Measurements from ENCODE around the gene DOCK10. TPM values are rescaled to one million over a fixed set of nuclear protein-coding genes. Genes with fewer than 3 reads are reported as not detected.

The DOCK10 gene
- total RNA-seq, 2 experiments from 2014 or later: 123 to 137 TPM

GRCh38 chr2:224747765-224748164 is 294.5 kb downstream of the DOCK10 start:
- no peak for DNase-seq
- CTCF ChIA-PET: no interaction called here
- no peaks in the 10 kb centered on the region for H3K9me3 Mint-ChIP-seq
- no peaks in the 10 kb centered on the region for H3K36me3 Mint-ChIP-seq (ENCODE audit: low read depth)
- no peaks in the 10 kb centered on the region for H3K27me3 Mint-ChIP-seq (ENCODE audit: low read depth)
- intact Hi-C loops (cut with micrococcal nuclease): no loop called here
- no peak overlapping the region for H3K27ac Mint-ChIP-seq
- H3K4me1 Mint-ChIP-seq (ENCODE audit: low read depth): no peaks in the 10 kb centered on the region
- H3K4me3 Mint-ChIP-seq: no peak overlapping the region

GRCh38 chr2:224736227-224736626 is 306.0 kb downstream of the DOCK10 start:
- Mint-ChIP-seq H3K4me3 (no peak overlapping the region), H3K36me3 (ENCODE audit: low read depth) (no peaks in the 10 kb centered on the region), H3K27me3 (ENCODE audit: low read depth) (peaks cover 2% of the 10 kb centered on the region), H3K4me1 (ENCODE audit: low read depth) (no peaks in the 10 kb centered on the region), H3K9me3 (peaks cover 27% of the 10 kb centered on the region), H3K27ac (no peak overlapping the region)
- CTCF ChIA-PET: interaction anchor here (0.6 kb wide), 1 partner anchor 286 kb away, joined by 3 read pairs; no protein-coding TSS in a partner anchor
- intact Hi-C loops (cut with micrococcal nuclease): no loop called here
- DNase-seq: no peak

GRCh38 chr2:224734949-224735348 is 307.3 kb downstream of the DOCK10 start:
- H3K9me3 Mint-ChIP-seq: peaks cover 27% of the 10 kb centered on the region
- CTCF ChIA-PET: no interaction called here

GRCh38 chr2:224731665-224732064 is 310.6 kb downstream of the DOCK10 start:
- no peak for DNase-seq
- Mint-ChIP-seq H3K4me1 (ENCODE audit: low read depth) (no peaks in the 10 kb centered on the region), H3K4me3 (no peak overlapping the region), H3K27me3 (ENCODE audit: low read depth) (peaks cover 2% of the 10 kb centered on the region), H3K27ac (no peak overlapping the region), H3K36me3 (ENCODE audit: low read depth) (no peaks in the 10 kb centered on the region), H3K9me3 (peaks cover 27% of the 10 kb centered on the region)
- CTCF ChIA-PET: no interaction called here
- intact Hi-C loops (cut with micrococcal nuclease): no loop called here

More at GRCh38 chr2:224734949-224735348, 307.3 kb downstream of the DOCK10 start:
- Mint-ChIP-seq H3K4me1 (ENCODE audit: low read depth) (no peaks in the 10 kb centered on the region), H3K27ac (no peak overlapping the region), H3K36me3 (ENCODE audit: low read depth) (no peaks in the 10 kb centered on the region), H3K27me3 (ENCODE audit: low read depth) (peaks cover 2% of the 10 kb centered on the region), H3K4me3 (no peak overlapping the region)
- no peak for DNase-seq
- intact Hi-C loops (cut with micrococcal nuclease): no loop called here

GRCh38 chr2:224729435-224729834 is 312.8 kb downstream of the DOCK10 start:
- no peaks in the 10 kb centered on the region for H3K36me3 Mint-ChIP-seq (ENCODE audit: low read depth)
- no peak overlapping the region for H3K4me3 Mint-ChIP-seq
- peaks cover 5% of the 10 kb centered on the region for H3K27me3 Mint-ChIP-seq (ENCODE audit: low read depth)
- no peak overlapping the region for H3K27ac Mint-ChIP-seq
- H3K4me1 Mint-ChIP-seq (ENCODE audit: low read depth): no peaks in the 10 kb centered on the region
- intact Hi-C loops (cut with micrococcal nuclease): no loop called here
- CTCF ChIA-PET: no interaction called here
- no peak for DNase-seq
- peaks cover 13% of the 10 kb centered on the region for H3K9me3 Mint-ChIP-seq

GRCh38 chr2:224724331-224724730 is 317.9 kb downstream of the DOCK10 start:
- no peaks in the 10 kb centered on the region for H3K36me3 Mint-ChIP-seq (ENCODE audit: low read depth)
- intact Hi-C loops (cut with micrococcal nuclease): no loop called here
- H3K4me1 Mint-ChIP-seq (ENCODE audit: low read depth): no peaks in the 10 kb centered on the region
- CTCF ChIA-PET: interaction anchor here (0.6 to 0.7 kb wide), 2 partner anchors 16 to 363 kb away, joined by 3 read pairs; no protein-coding TSS in a partner anchor
- H3K9me3 Mint-ChIP-seq: peaks cover 13% of the 10 kb centered on the region
- peaks cover 2% of the 10 kb centered on the region for H3K27me3 Mint-ChIP-seq (ENCODE audit: low read depth)
- no peak overlapping the region for H3K4me3 Mint-ChIP-seq
- H3K27ac Mint-ChIP-seq: no peak overlapping the region
- no peak for DNase-seq

GRCh38 chr2:224723586-224724217 is 318.6 kb downstream of the DOCK10 start:
- Mint-ChIP-seq H3K4me1 (ENCODE audit: low read depth) (no peaks in the 10 kb centered on the region), H3K4me3 (no peak overlapping the region), H3K27me3 (ENCODE audit: low read depth) (peaks cover 2% of the 10 kb centered on the region), H3K36me3 (ENCODE audit: low read depth) (no peaks in the 10 kb centered on the region), H3K27ac (no peak overlapping the region), H3K9me3 (peaks cover 11% of the 10 kb centered on the region)
- intact Hi-C loops (cut with micrococcal nuclease): no loop called here
- CTCF ChIA-PET: interaction anchor here (0.6 to 0.7 kb wide), 2 partner anchors 16 to 364 kb away, joined by 3 read pairs; no protein-coding TSS in a partner anchor
- no peak for DNase-seq

- H3K9me3 Mint-ChIP-seq: peaks cover 7% of the 10 kb centered on the region
- intact Hi-C loops (cut with micrococcal nuclease): no loop called here
- peaks cover 2% of the 10 kb centered on the region for H3K27me3 Mint-ChIP-seq (ENCODE audit: low read depth)
- no peak overlapping the region for H3K4me3 Mint-ChIP-seq
- no peaks in the 10 kb centered on the region for H3K36me3 Mint-ChIP-seq (ENCODE audit: low read depth)
- DNase-seq: no peak
- H3K4me1 Mint-ChIP-seq (ENCODE audit: low read depth): no peaks in the 10 kb centered on the region
- no peak overlapping the region for H3K27ac Mint-ChIP-seq
- CTCF ChIA-PET: interaction anchor here (1.2 kb wide), 1 partner anchor 72 kb away, joined by 5 read pairs; no protein-coding TSS in a partner anchor
These were observed 319.5 kb downstream of the DOCK10 start for GRCh38 chr2:224722770-224723169.

- H3K27me3 Mint-ChIP-seq (ENCODE audit: low read depth): peaks cover 2% of the 10 kb centered on the region
- no peak overlapping the region for H3K4me3 Mint-ChIP-seq
- CTCF ChIA-PET: interaction anchor here (1.2 kb wide), 1 partner anchor 71 kb away, joined by 5 read pairs; no protein-coding TSS in a partner anchor
- H3K36me3 Mint-ChIP-seq (ENCODE audit: low read depth): no peaks in the 10 kb centered on the region
- intact Hi-C loops (cut with micrococcal nuclease): no loop called here
- no peaks in the 10 kb centered on the region for H3K4me1 Mint-ChIP-seq (ENCODE audit: low read depth)
- H3K9me3 Mint-ChIP-seq: peaks cover 4% of the 10 kb centered on the region
- no peak for DNase-seq
- no peak overlapping the region for H3K27ac Mint-ChIP-seq
These were observed 320.0 kb downstream of the DOCK10 start for GRCh38 chr2:224722250-224722649.

GRCh38 chr2:224716921-224717320 is 325.3 kb downstream of the DOCK10 start:
- peaks cover 7% of the 10 kb centered on the region for H3K9me3 Mint-ChIP-seq
- H3K4me1 Mint-ChIP-seq (ENCODE audit: low read depth): no peaks in the 10 kb centered on the region
- intact Hi-C loops (cut with micrococcal nuclease): no loop called here
- peaks cover 2% of the 10 kb centered on the region for H3K36me3 Mint-ChIP-seq (ENCODE audit: low read depth)
- no peak overlapping the region for H3K27ac Mint-ChIP-seq
- CTCF ChIA-PET: no interaction called here
- H3K27me3 Mint-ChIP-seq (ENCODE audit: low read depth): no peaks in the 10 kb centered on the region
- no peak overlapping the region for H3K4me3 Mint-ChIP-seq
- DNase-seq: no peak

GRCh38 chr2:224716201-224716600 is 326.1 kb downstream of the DOCK10 start, which contains the start of gene CCDC195:
CCDC195 (minus strand) TSS chr2:224716365; CDS start chr2:224716365, 0 bp downstream.
- no peak for DNase-seq
- no peak within 1 kb of the TSS for H3K4me3 Mint-ChIP-seq
- peaks cover 2% of the 10 kb centered on the region for H3K36me3 Mint-ChIP-seq (ENCODE audit: low read depth)
- no peak within 1 kb of the TSS for H3K27ac Mint-ChIP-seq
- H3K4me1 Mint-ChIP-seq (ENCODE audit: low read depth): no peaks in the 10 kb centered on the region
- CTCF ChIA-PET: no interaction called here
- no peaks in the 10 kb centered on the region for H3K27me3 Mint-ChIP-seq (ENCODE audit: low read depth)
- intact Hi-C loops (cut with micrococcal nuclease): no loop called here
- peaks cover 7% of the 10 kb centered on the region for H3K9me3 Mint-ChIP-seq

Data from activated naive CD4-positive, alpha-beta T cell treated with anti-CD3 and anti-CD28 coated beads for 36 hours (primary cell).